B cell (primary cell): ENCODE measurements around the gene CTBP2. TPM values are rescaled to one million over a fixed set of nuclear protein-coding genes. Genes with fewer than 3 reads are reported as not detected.

Source experiments
- ATAC-seq: fragments of 200-7000 bp; cut with Tn5 transposase; one replicate; pipeline ENCODE4 v1.10.0; 2021; ENCODE audit warnings: low read depth, mild to moderate bottlenecking, moderate number of reproducible peaks, moderate library complexity
- CTCF ChIA-PET: fragments of 350-600 bp; sonication (Branson Sonifier 250); formaldehyde crosslinking; loops from one replicate; lab custom pipeline; 2021; ENCODE audit warnings: antibody characterized with exemption, inconsistent platforms; lab: Charles Lee
- POLR2A ChIA-PET: fragments of 350-600 bp; sonication (Branson Sonifier 250); formaldehyde crosslinking; loops from one replicate; lab custom pipeline; 2021; ENCODE audit warnings: antibody characterized with exemption; lab: Charles Lee
- DNase-seq: peaks from one replicate; pipeline ENCODE4 v3.0.0; 2013
- H2AFZ ChIP-seq: 2 replicates; pipeline ENCODE4 v1.6.1; 2012; ENCODE audit warnings: mild to moderate bottlenecking, low read depth, low read length; ENCODE audit not compliant: insufficient read depth, poor library complexity, severe bottlenecking
- H3K27ac ChIP-seq, 2 donors: 1 replicate in 1 of 2; 2 replicates in 1 of 2; pipeline ENCODE4 v1.5.1; 2012 to 2013; ENCODE audit warnings: low read length in 2 of 2, mild to moderate bottlenecking in 2 of 2, moderate library complexity in 1 of 2
- H3K27me3 ChIP-seq, 4 experiments: fragments of 200-600 bp in 1 of 4; sonication (generic) in 1 of 4; replicated peaks in 1 of 4; 1 replicate in 2 of 4; 2 replicates in 2 of 4; pipeline versions ENCODE4 v1.6.1 to v1.7.0; 2013 to 2016; ENCODE audit warnings: low read length in 3 of 4, mild to moderate bottlenecking in 2 of 4, mixed read lengths in 1 of 4, moderate library complexity in 1 of 4; ENCODE audit not compliant: insufficient read depth in 4 of 4, control insufficient read depth in 3 of 4; ENCODE audit errors: control extremely low read depth in 1 of 4
- H3K36me3 ChIP-seq, 2 experiments: replicated peaks in 1 of 2; 1 replicate in 1 of 2; 2 replicates in 1 of 2; pipeline versions ENCODE4 v1.6.1 to v1.7.1; 2013; ENCODE audit warnings: low read length in 1 of 2; ENCODE audit not compliant: insufficient read depth in 2 of 2, control insufficient read depth in 1 of 2; ENCODE audit errors: control extremely low read depth in 1 of 2, extremely low read depth in 1 of 2
- H3K4me1 ChIP-seq, 2 donors: fragments of 200-600 bp in 1 of 2; sonication (generic) in 1 of 2; 1 replicate in 1 of 2; 2 replicates in 1 of 2; pipeline versions ENCODE4 v1.5.1 to v1.6.1; 2013 to 2017; ENCODE audit warnings: low read length in 2 of 2; ENCODE audit not compliant: control insufficient read depth in 2 of 2, insufficient read depth in 2 of 2
- H3K4me2 ChIP-seq: replicated peaks from 2 replicates; pipeline ENCODE3; 2012; ENCODE audit warnings: mild to moderate bottlenecking, low read depth, low read length; ENCODE audit not compliant: poor library complexity, severe bottlenecking
- H3K4me3 ChIP-seq, 5 experiments: fragments of 200-600 bp in 1 of 5; sonication (generic) in 1 of 5; 1 replicate in 3 of 5; 2 replicates in 2 of 5; pipeline versions ENCODE4 v1.5.1 to v1.7.0; 2011 to 2016; ENCODE audit warnings: low read length in 4 of 5, mild to moderate bottlenecking in 4 of 5, low read depth in 2 of 5, control low read depth in 1 of 5, moderate library complexity in 1 of 5; ENCODE audit not compliant: insufficient read depth in 1 of 5; ENCODE audit errors: control extremely low read depth in 1 of 5, extremely low read depth in 1 of 5
- H3K79me2 ChIP-seq: fragments of 200-600 bp; sonication (generic); one replicate; pipeline ENCODE4 v1.6.0; 2016; ENCODE audit warnings: low read length; ENCODE audit not compliant: control insufficient read depth, insufficient read depth
- H3K9ac ChIP-seq: fragments of 200-600 bp; sonication (generic); 2 replicates; pipeline ENCODE4 v1.6.1; 2017; ENCODE audit warnings: mild to moderate bottlenecking, low read length, moderate library complexity
- H3K9me3 ChIP-seq, 3 donors: one replicate each; pipeline versions ENCODE4 v1.6.1 to v1.7.1; 2013; ENCODE audit warnings: low read length in 2 of 3; ENCODE audit not compliant: control insufficient read depth in 2 of 3, insufficient read depth in 1 of 3; ENCODE audit errors: control extremely low read depth in 1 of 3
- H4K20me1 ChIP-seq: 2 replicates; pipeline ENCODE4 v1.6.0; 2012; ENCODE audit warnings: mild to moderate bottlenecking, low read length; ENCODE audit not compliant: insufficient read depth, control insufficient read depth, poor library complexity, severe bottlenecking
- H3K27ac Mint-ChIP-seq: one replicate; pipeline ENCODE4 v1.8.0; 2021; ENCODE audit warnings: mixed read lengths
- H3K27me3 Mint-ChIP-seq: one replicate; pipeline ENCODE4 v1.8.0; 2021; ENCODE audit warnings: mixed read lengths
- H3K4me1 Mint-ChIP-seq: one replicate; pipeline ENCODE4 v1.8.0; 2021; ENCODE audit warnings: mixed read lengths
- H3K4me3 Mint-ChIP-seq: one replicate; pipeline ENCODE4 v1.8.0; 2021; ENCODE audit warnings: mixed read lengths
- H3K9me3 Mint-ChIP-seq: one replicate; pipeline ENCODE4 v1.8.0; 2022; ENCODE audit warnings: mixed read lengths; ENCODE audit not compliant: insufficient read depth
- EZH2 ChIP-seq: IDR thresholded peaks from 2 replicates; pipeline ENCODE4 v1.6.1; 2012; ENCODE audit warnings: borderline replicate concordance, low read depth, mild to moderate bottlenecking, moderate library complexity, low read length; ENCODE audit not compliant: insufficient read depth, poor library complexity, severe bottlenecking
- WGBS: methylation state at CpG from one replicate; pipeline ENCODE4 v1.1.5; 2013; ENCODE audit warnings: missing lambda C conversion rate; ENCODE audit not compliant: insufficient coverage; 5-methylcytosine and 5-hydroxymethylcytosine counted together
- intact Hi-C: fragments of 100-400 bp; cut with micrococcal nuclease; formaldehyde crosslinking; loops from one replicate; pipeline ENCODE4 v1.10.0; 2022
- polyA plus RNA-seq: library from polyadenylated mRNA; depleted of rRNA; stranded (reverse); fragments of >200 nt; gene quantifications from 2 replicates; pipeline ENCODE4 v1.2.3, GENCODE V29; 2012
- total RNA-seq, 2 donors: library from RNA; stranded (reverse); fragments of 120-200 nt in 1 of 2; gene quantifications; 1 replicate in 1 of 2; 2 replicates in 1 of 2; pipeline versions ENCODE4 v1.2.3 to v1.2.4, GENCODE V29; 2013 to 2022
- TF ChIP-seq, protein P1 (sequence below): fragments of 200-600 bp; IDR thresholded peaks from one replicate; pipeline ENCODE4 v1.8.0; 2022; ENCODE audit warnings: antibody characterized with exemption, mild to moderate bottlenecking

Gene CTBP2
- total and polyA plus RNA-seq, 2 donors (not counting 1 experiment from before 2014, with no cell fraction given), result 0.39 to 0.85 TPM

GRCh38 chr10:125206623-125207022 lies 46.3 kb upstream of the CTBP2 start:
- CTCF ChIA-PET, result no interaction called here
- Histone ChIP-seq H3K4me3 (no peak overlapping the region), H3K79me2 (no peaks in the 10 kb centered on the region), H4K20me1 (no peaks in the 10 kb centered on the region), H3K36me3 (no peaks in the 10 kb centered on the region), H3K9ac (no peak overlapping the region), H3K9me3 (peaks cover 0 to 7% (median 0%) of the 10 kb centered on the region in 3 donors), H3K27me3 (peaks cover 0 to 8% (median 2%) of the 10 kb centered on the region in 4 experiments), H3K4me2 (no peak overlapping the region), H3K4me1 (no peaks in the 10 kb centered on the region), H2AFZ (no peak overlapping the region), H3K27ac (no peak overlapping the region)
- no peaks in the 10 kb centered on the region for H3K4me1 Mint-ChIP-seq
- H3K27ac Mint-ChIP-seq, result no peak overlapping the region
- TF ChIP-seq, protein P1, sequence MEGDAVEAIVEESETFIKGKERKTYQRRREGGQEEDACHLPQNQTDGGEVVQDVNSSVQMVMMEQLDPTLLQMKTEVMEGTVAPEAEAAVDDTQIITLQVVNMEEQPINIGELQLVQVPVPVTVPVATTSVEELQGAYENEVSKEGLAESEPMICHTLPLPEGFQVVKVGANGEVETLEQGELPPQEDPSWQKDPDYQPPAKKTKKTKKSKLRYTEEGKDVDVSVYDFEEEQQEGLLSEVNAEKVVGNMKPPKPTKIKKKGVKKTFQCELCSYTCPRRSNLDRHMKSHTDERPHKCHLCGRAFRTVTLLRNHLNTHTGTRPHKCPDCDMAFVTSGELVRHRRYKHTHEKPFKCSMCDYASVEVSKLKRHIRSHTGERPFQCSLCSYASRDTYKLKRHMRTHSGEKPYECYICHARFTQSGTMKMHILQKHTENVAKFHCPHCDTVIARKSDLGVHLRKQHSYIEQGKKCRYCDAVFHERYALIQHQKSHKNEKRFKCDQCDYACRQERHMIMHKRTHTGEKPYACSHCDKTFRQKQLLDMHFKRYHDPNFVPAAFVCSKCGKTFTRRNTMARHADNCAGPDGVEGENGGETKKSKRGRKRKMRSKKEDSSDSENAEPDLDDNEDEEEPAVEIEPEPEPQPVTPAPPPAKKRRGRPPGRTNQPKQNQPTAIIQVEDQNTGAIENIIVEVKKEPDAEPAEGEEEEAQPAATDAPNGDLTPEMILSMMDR, result no peak
- no peak for TF ChIP-seq EZH2
- H3K4me3 Mint-ChIP-seq, result no peak overlapping the region
- ATAC-seq (no peak), DNase-seq (no peak)
- intact Hi-C loops, result no loop called here
- no peaks in the 10 kb centered on the region for H3K9me3 Mint-ChIP-seq
- POLR2A ChIA-PET, result no interaction called here
- H3K27me3 Mint-ChIP-seq, result peaks cover 7% of the 10 kb centered on the region
- WGBS, result no CpG with 5 or more reads among the region's 5 CpGs

DNA sequence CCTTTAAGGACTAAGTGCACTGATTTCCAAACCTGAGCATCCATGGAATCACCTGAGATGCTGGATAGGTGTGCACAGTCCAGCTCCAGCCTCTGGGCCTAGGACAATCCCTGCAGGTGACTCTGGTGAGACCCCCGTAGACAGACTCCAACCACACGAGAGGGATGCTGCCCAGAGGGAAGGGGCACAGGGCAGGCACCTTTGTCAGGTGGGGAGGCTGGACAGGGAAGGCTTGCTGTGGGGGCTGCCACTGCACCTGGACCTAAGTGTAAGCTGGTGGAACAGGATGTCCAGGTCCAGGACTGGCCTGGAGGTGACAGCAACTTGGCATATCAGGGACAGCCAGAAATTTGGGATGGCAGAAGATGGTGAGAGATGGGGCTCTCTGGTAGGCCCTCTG lies 45.1 kb upstream of the CTBP2 start:
- Mint-ChIP-seq H3K4me3 (no peak overlapping the region), H3K27ac (no peak overlapping the region), H3K9me3 (no peaks in the 10 kb centered on the region), H3K4me1 (no peaks in the 10 kb centered on the region), H3K27me3 (peaks cover 10% of the 10 kb centered on the region)
- CTCF ChIA-PET, result no interaction called here
- H3K4me2 ChIP-seq, result no peak overlapping the region
- H4K20me1 ChIP-seq, result no peaks in the 10 kb centered on the region
- no peaks in the 10 kb centered on the region for H3K36me3 ChIP-seq
- no peaks in the 10 kb centered on the region for H3K4me1 ChIP-seq
- H3K27ac ChIP-seq, result no peak overlapping the region
- H3K27me3 ChIP-seq, result peaks cover 0 to 17% (median 2%) of the 10 kb centered on the region in 4 experiments
- ATAC-seq (no peak), DNase-seq (no peak)
- peaks cover 0 to 5% (median 0%) of the 10 kb centered on the region in 3 donors for H3K9me3 ChIP-seq
- no peak overlapping the region for H2AFZ ChIP-seq
- 89% methylated on average over 2 of the region's 2 CpGs for WGBS
- no peak overlapping the region for H3K9ac ChIP-seq
- intact Hi-C loops, result no loop called here
- no peak overlapping the region for H3K4me3 ChIP-seq
- TF ChIP-seq, protein P1, result no peak
- TF ChIP-seq EZH2, result no peak
- POLR2A ChIA-PET, result no interaction called here
- H3K79me2 ChIP-seq, result no peaks in the 10 kb centered on the region
